Activated naive CD8-positive, alpha-beta T cell treated with anti-CD3 and anti-CD28 coated beads, Interleukin-2, amount 50 U/mL, for 24 hours (primary cell): ENCODE results near the gene CLSTN2.

Experiments used
- ATAC-seq: fragments of 150-1000 bp; cut with Tn5 transposase; one replicate; pipeline ENCODE4 v1.10.0; 2021
- DNase-seq: peaks from one replicate; pipeline ENCODE4 v3.0.0; 2021
- H3K27ac Mint-ChIP-seq: one replicate; pipeline ENCODE4 v1.8.0; 2021; ENCODE audit warnings: mild to moderate bottlenecking, mixed read lengths
- H3K27me3 Mint-ChIP-seq: one replicate; pipeline ENCODE4 v1.8.0; 2021; ENCODE audit warnings: mixed read lengths
- H3K36me3 Mint-ChIP-seq: one replicate; pipeline ENCODE4 v1.8.0; 2021; ENCODE audit warnings: low read depth, mixed read lengths
- H3K4me1 Mint-ChIP-seq: one replicate; pipeline ENCODE4 v1.8.0; 2021; ENCODE audit warnings: mixed read lengths
- H3K4me3 Mint-ChIP-seq: one replicate; pipeline ENCODE4 v1.8.0; 2021; ENCODE audit warnings: mild to moderate bottlenecking, moderate library complexity, mixed read lengths
- H3K9me3 Mint-ChIP-seq: one replicate; pipeline ENCODE4 v1.8.0; 2021; ENCODE audit warnings: mixed read lengths

The CLSTN2 gene

GRCh38 chr3:140166861-140167599, 232.0 kb downstream of the CLSTN2 start:
- H3K27ac Mint-ChIP-seq: no peak overlapping the region
- no peak overlapping the region for H3K4me3 Mint-ChIP-seq
- no peaks in the 10 kb centered on the region for H3K4me1 Mint-ChIP-seq
- no peaks in the 10 kb centered on the region for H3K36me3 Mint-ChIP-seq
- no peak for DNase-seq
- no peak for ATAC-seq
- no peaks in the 10 kb centered on the region for H3K27me3 Mint-ChIP-seq
- H3K9me3 Mint-ChIP-seq: no peaks in the 10 kb centered on the region

- DNase-seq: no peak
- H3K4me3 Mint-ChIP-seq: no peak overlapping the region
- H3K4me1 Mint-ChIP-seq: no peaks in the 10 kb centered on the region
- ATAC-seq: no peak
- H3K27ac Mint-ChIP-seq: no peak overlapping the region
- H3K27me3 Mint-ChIP-seq: no peaks in the 10 kb centered on the region
- H3K36me3 Mint-ChIP-seq: no peaks in the 10 kb centered on the region
- H3K9me3 Mint-ChIP-seq: no peaks in the 10 kb centered on the region
Measured at GRCh38 chr3:140167600-140168281, 232.8 kb downstream of the CLSTN2 start.

GRCh38 chr3:140170612-140171011, 235.6 kb downstream of the CLSTN2 start:
- DNase-seq: no peak
- ATAC-seq: no peak
- no peak overlapping the region for H3K27ac Mint-ChIP-seq
- no peak overlapping the region for H3K4me3 Mint-ChIP-seq
- H3K27me3 Mint-ChIP-seq: peaks cover 2% of the 10 kb centered on the region
- no peaks in the 10 kb centered on the region for H3K36me3 Mint-ChIP-seq
- H3K9me3 Mint-ChIP-seq: no peaks in the 10 kb centered on the region
- no peaks in the 10 kb centered on the region for H3K4me1 Mint-ChIP-seq

GRCh38 chr3:140176526-140176925, 241.5 kb downstream of the CLSTN2 start:
- DNase-seq (no peak), ATAC-seq (no peak)
- no peak overlapping the region for H3K27ac Mint-ChIP-seq
- H3K4me1 Mint-ChIP-seq: no peaks in the 10 kb centered on the region
- peaks cover 4% of the 10 kb centered on the region for H3K27me3 Mint-ChIP-seq
- H3K36me3 Mint-ChIP-seq: no peaks in the 10 kb centered on the region
- no peaks in the 10 kb centered on the region for H3K9me3 Mint-ChIP-seq
- no peak overlapping the region for H3K4me3 Mint-ChIP-seq

GRCh38 chr3:140177943-140178342, 243.0 kb downstream of the CLSTN2 start:
- Mint-ChIP-seq H3K27ac (no peak overlapping the region), H3K36me3 (no peaks in the 10 kb centered on the region), H3K9me3 (no peaks in the 10 kb centered on the region), H3K4me3 (no peak overlapping the region), H3K27me3 (peaks cover 4% of the 10 kb centered on the region), H3K4me1 (no peaks in the 10 kb centered on the region)
- DNase-seq (no peak), ATAC-seq (no peak)

- peaks cover 4% of the 10 kb centered on the region for H3K27me3 Mint-ChIP-seq
Measured at GRCh38 chr3:140178482-140178881, 243.5 kb downstream of the CLSTN2 start.

GRCh38 chr3:140180603-140181002, 245.6 kb downstream of the CLSTN2 start:
- DNase-seq: no peak
- no peak for ATAC-seq
- peaks cover 1% of the 10 kb centered on the region for H3K27me3 Mint-ChIP-seq
- H3K4me3 Mint-ChIP-seq: no peak overlapping the region
- no peak overlapping the region for H3K27ac Mint-ChIP-seq
- no peaks in the 10 kb centered on the region for H3K4me1 Mint-ChIP-seq
- no peaks in the 10 kb centered on the region for H3K36me3 Mint-ChIP-seq
- H3K9me3 Mint-ChIP-seq: no peaks in the 10 kb centered on the region

More at GRCh38 chr3:140178482-140178881, 243.5 kb downstream of the CLSTN2 start:
- DNase-seq: no peak
- H3K4me3 Mint-ChIP-seq: no peak overlapping the region
- H3K36me3 Mint-ChIP-seq: no peaks in the 10 kb centered on the region
- ATAC-seq: no peak
- no peaks in the 10 kb centered on the region for H3K4me1 Mint-ChIP-seq
- no peak overlapping the region for H3K27ac Mint-ChIP-seq
- H3K9me3 Mint-ChIP-seq: no peaks in the 10 kb centered on the region

GRCh38 chr3:140185375-140185774, 250.4 kb downstream of the CLSTN2 start:
- Mint-ChIP-seq H3K27ac (no peak overlapping the region), H3K36me3 (no peaks in the 10 kb centered on the region), H3K27me3 (no peaks in the 10 kb centered on the region), H3K4me1 (no peaks in the 10 kb centered on the region), H3K4me3 (no peak overlapping the region), H3K9me3 (no peaks in the 10 kb centered on the region)
- no peak for ATAC-seq
- DNase-seq: no peak

GRCh38 chr3:140186421-140186920, 251.5 kb downstream of the CLSTN2 start:
- DNase-seq: no peak
- Mint-ChIP-seq H3K27me3 (no peaks in the 10 kb centered on the region), H3K4me1 (no peaks in the 10 kb centered on the region), H3K27ac (no peak overlapping the region), H3K9me3 (no peaks in the 10 kb centered on the region), H3K4me3 (no peak overlapping the region), H3K36me3 (no peaks in the 10 kb centered on the region)
- ATAC-seq: no peak

GRCh38 chr3:140187028-140187427, 252.0 kb downstream of the CLSTN2 start:
- ATAC-seq: no peak
- H3K4me3 Mint-ChIP-seq: no peak overlapping the region
- H3K4me1 Mint-ChIP-seq: no peaks in the 10 kb centered on the region
- H3K27ac Mint-ChIP-seq: no peak overlapping the region
- DNase-seq: no peak
- no peaks in the 10 kb centered on the region for H3K36me3 Mint-ChIP-seq
- H3K9me3 Mint-ChIP-seq: no peaks in the 10 kb centered on the region
- no peaks in the 10 kb centered on the region for H3K27me3 Mint-ChIP-seq

GRCh38 chr3:140187656-140188221, 252.8 kb downstream of the CLSTN2 start:
- no peak overlapping the region for H3K4me3 Mint-ChIP-seq
- H3K27ac Mint-ChIP-seq: no peak overlapping the region
- no peaks in the 10 kb centered on the region for H3K36me3 Mint-ChIP-seq
- no peaks in the 10 kb centered on the region for H3K4me1 Mint-ChIP-seq
- H3K9me3 Mint-ChIP-seq: no peaks in the 10 kb centered on the region
- no peak for DNase-seq
- no peak for ATAC-seq
- H3K27me3 Mint-ChIP-seq: no peaks in the 10 kb centered on the region

- Mint-ChIP-seq H3K4me1 (no peaks in the 10 kb centered on the region), H3K27me3 (no peaks in the 10 kb centered on the region)
- no peak for ATAC-seq
Measured at GRCh38 chr3:140188285-140188684, 253.3 kb downstream of the CLSTN2 start.

GRCh38 chr3:140189267-140189666, 254.3 kb downstream of the CLSTN2 start:
- H3K36me3 Mint-ChIP-seq: no peaks in the 10 kb centered on the region
- no peak overlapping the region for H3K4me3 Mint-ChIP-seq
- DNase-seq: no peak
- ATAC-seq: no peak
- no peaks in the 10 kb centered on the region for H3K4me1 Mint-ChIP-seq
- no peaks in the 10 kb centered on the region for H3K27me3 Mint-ChIP-seq
- peaks cover 8% of the 10 kb centered on the region for H3K9me3 Mint-ChIP-seq
- H3K27ac Mint-ChIP-seq: no peak overlapping the region

More at GRCh38 chr3:140188285-140188684, 253.3 kb downstream of the CLSTN2 start:
- no peak overlapping the region for H3K4me3 Mint-ChIP-seq
- H3K9me3 Mint-ChIP-seq: peaks cover 1% of the 10 kb centered on the region
- no peaks in the 10 kb centered on the region for H3K36me3 Mint-ChIP-seq
- no peak overlapping the region for H3K27ac Mint-ChIP-seq
- no peak for DNase-seq

- H3K4me1 Mint-ChIP-seq: no peaks in the 10 kb centered on the region
- H3K4me3 Mint-ChIP-seq: no peak overlapping the region
- DNase-seq (no peak), ATAC-seq (no peak)
- peaks cover 11% of the 10 kb centered on the region for H3K9me3 Mint-ChIP-seq
- no peaks in the 10 kb centered on the region for H3K27me3 Mint-ChIP-seq
- H3K27ac Mint-ChIP-seq: no peak overlapping the region
- no peaks in the 10 kb centered on the region for H3K36me3 Mint-ChIP-seq
Measured at GRCh38 chr3:140189976-140190375, 255.0 kb downstream of the CLSTN2 start.

GRCh38 chr3:140196970-140197369, 262.0 kb downstream of the CLSTN2 start:
- Mint-ChIP-seq H3K9me3 (peaks cover 11% of the 10 kb centered on the region), H3K27me3 (no peaks in the 10 kb centered on the region), H3K36me3 (no peaks in the 10 kb centered on the region), H3K27ac (no peak overlapping the region), H3K4me1 (no peaks in the 10 kb centered on the region), H3K4me3 (no peak overlapping the region)
- DNase-seq: no peak
- no peak for ATAC-seq
